ENCODE results near the gene ISYNA1. TPM values are rescaled to one million over a fixed set of nuclear protein-coding genes. Genes with fewer than 3 reads are reported as not detected.
A peak's percentile ranks its signal among the peaks of the same experiment; 100 is the strongest.

ISYNA1 gene
- total and polyA plus RNA-seq, 10 of the 15 experiments (the other 5 are each of a cell fraction or from before 2014, with no cell fraction given): 1.9 to 37.0 (median 9.1) TPM

GRCh38 chr19:18428787-18429674, 8.9 kb downstream of the ISYNA1 start (continued):
- TF ChIP-seq MEF2A (IDR thresholded peaks at IDR 0.05; ENCODE audit: insufficient read depth, low read depth, low read length) (no peak), EGR1 (IDR thresholded peaks at IDR 0.05; ENCODE audit: borderline replicate concordance in 1 of 2, low read depth in 2 of 2, low read length in 2 of 2) (peak in 1 of 2 experiments; percentile 36; a peak in 1 of 3 replicates), NR2C2 (IDR thresholded peaks at IDR 0.05; ENCODE audit: borderline replicate concordance, control insufficient read depth, insufficient read length, low read depth) (no peak), BMI1 (IDR thresholded peaks at IDR 0.05; ENCODE audit: borderline replicate concordance) (peak; percentile 95), NKRF (conservative IDR thresholded peaks at IDR 0.05) (peak; percentile 64; the same call in 1 of the 2 replicates)

- Histone ChIP-seq H4K20me1 (ENCODE audit: control insufficient read depth, insufficient read depth) (no peaks in the 10 kb centered on the region; the same call in 1 of the 2 replicates), H2AFZ (ENCODE audit: control insufficient read depth, low read depth, low read length) (no peak overlapping the region), H3K27me3 (replicated peaks in 1 of 2; ENCODE audit: control insufficient read depth in 2 of 2, insufficient read depth in 2 of 2, low read length in 1 of 2) (no peaks in the 10 kb centered on the region), H3K79me2 (ENCODE audit: control insufficient read depth, insufficient read depth, low read length) (peaks cover 26% of the 10 kb centered on the region), H3K4me3 (no peak overlapping the region), H3K9me3 (replicated peaks; ENCODE audit: control insufficient read depth, insufficient read depth, low read length) (no peaks in the 10 kb centered on the region), H3K36me3 (ENCODE audit: control insufficient read depth in 2 of 2, insufficient read depth in 2 of 2, low read length in 1 of 2) (peaks cover 0 to 5% of the 10 kb centered on the region in 2 experiments; a peak in 3 of 4 replicates), H3K4me2 (ENCODE audit: control insufficient read depth, insufficient read depth) (peak overlapping the region; percentile 86; the same call in 1 of the 2 replicates), H3K9ac (ENCODE audit: control insufficient read depth, insufficient read depth, low read length) (no peak overlapping the region), H3K4me1 (ENCODE audit: control insufficient read depth, insufficient read depth, low read length) (peaks cover 28% of the 10 kb centered on the region), H3K27ac (ENCODE audit: control insufficient read depth, insufficient read depth) (no peak overlapping the region)
- ChIA-PET CTCF (interaction anchor here (1.2 kb wide), 1 partner anchor 17 kb away, joined by 4 read pairs; no protein-coding TSS in a partner anchor), SMC1A (ENCODE audit: uncharacterized antibody, unreplicated experiment) (interaction anchor here (1.0 to 1.4 kb wide), 3 partner anchors 9 to 13 kb away, joined by 3 to 7 read pairs (median 3); partner anchors contain the start of gene SSBP4), POLR2A (interaction anchor here (1.6 kb wide), 1 partner anchor 9 kb away, joined by 6 read pairs; the partner anchor contains the start of gene SSBP4), RAD21 (ENCODE audit: unreplicated experiment) (interaction anchor here (1.0 to 1.8 kb wide), 3 partner anchors 10 to 14 kb away, joined by 4 to 6 read pairs (median 6); no protein-coding TSS in a partner anchor)
- DNase-seq (ENCODE audit: low read depth, low spot score): no peak
- ATAC-seq: no peak
- no TSS peak for BruUV-seq (replicated peaks)
- intact Hi-C loops (cut with micrococcal nuclease; ENCODE audit: unreplicated experiment) (no loop called here), in situ Hi-C loops (cut with MboI) (no loop called here)
- WGBS (ENCODE audit: insufficient coverage, insufficient replicate concordance, low lambda C conversion rate, missing lambda C conversion rate): 57% methylated on average over 12 of the region's 17 CpGs
- FAIRE-seq: no peak
- TF ChIP-seq PAX5 (IDR thresholded peaks at IDR 0.05; ENCODE audit: borderline replicate concordance, low read depth, low read length): no peak
- no peak for TF ChIP-seq TCF7 (IDR thresholded peaks at IDR 0.05; ENCODE audit: borderline replicate concordance)
- TF ChIP-seq CBFB (IDR thresholded peaks at IDR 0.05; ENCODE audit: low read depth): no peak
- no peak for TF ChIP-seq BRCA1 (IDR thresholded peaks at IDR 0.05; ENCODE audit: low read depth, low read length)
- no peak for TF ChIP-seq KLF5 (IDR thresholded peaks at IDR 0.05; ENCODE audit: partially characterized antibody)
- no peak for TF ChIP-seq SMAD1 (IDR thresholded peaks at IDR 0.05; ENCODE audit: low read depth, partially characterized antibody)
- TF ChIP-seq FOXK2 (IDR thresholded peaks at IDR 0.05): no peak
- no peak for TF ChIP-seq MAX (IDR thresholded peaks at IDR 0.05; ENCODE audit: low read depth, low read length)
- no peak for TF ChIP-seq RUNX3 (IDR thresholded peaks at IDR 0.05; ENCODE audit: low read length)
- TF ChIP-seq RFX5 (IDR thresholded peaks at IDR 0.05; ENCODE audit: low read depth, low read length): no peak
- no peak for TF ChIP-seq IKZF2 (IDR thresholded peaks at IDR 0.05)
- no peak for TF ChIP-seq IRF5 (IDR thresholded peaks at IDR 0.05; ENCODE audit: borderline replicate concordance)
These were observed 9.7 kb downstream of the ISYNA1 start for GRCh38 chr19:18428173-18428786.
